H1 (cell line): ENCODE results near the gene ENTR1. TPM values are rescaled to one million over a fixed set of nuclear protein-coding genes. Genes with fewer than 3 reads are reported as not detected.

Experiments
- BCL11A ChIP-seq, 2 experiments: IDR thresholded peaks; one replicate each; pipeline ENCODE4 v1.6.1; 2011; ENCODE audit warnings: low read depth in 2 of 2, low read length in 2 of 2, mild to moderate bottlenecking in 2 of 2
- CBX8 ChIP-seq: fragments of 300-800, 300-1000 bp; sonication (generic); IDR thresholded peaks from 2 replicates; pipeline ENCODE4 v1.7.1; 2016; ENCODE audit warnings: low read depth, low read length, borderline replicate concordance
- CHD1 ChIP-seq: IDR thresholded peaks from 2 replicates; pipeline ENCODE4 v1.6.1; 2012; ENCODE audit warnings: low read depth, low read length, improper control_type of control experiment
- EGR1 ChIP-seq: IDR thresholded peaks from 2 replicates; pipeline ENCODE4 v1.6.1; 2011; ENCODE audit warnings: low read depth, low read length, borderline replicate concordance
- EP300 ChIP-seq, 2 experiments: IDR thresholded peaks; 1 replicate in 1 of 2; 2 replicates in 1 of 2; pipeline ENCODE4 v1.6.1; 2011 to 2012; ENCODE audit warnings: low read depth in 2 of 2, low read length in 2 of 2, mild to moderate bottlenecking in 2 of 2, borderline replicate concordance in 1 of 2, inconsistent platforms in 1 of 2, moderate library complexity in 1 of 2
- EZH2 ChIP-seq: fragments of 200-600 bp; sonication (generic); IDR thresholded peaks from 2 replicates; pipeline ENCODE4 v1.7.1; 2012; ENCODE audit warnings: low read depth, mild to moderate bottlenecking, moderate library complexity, low read length, inconsistent platforms; ENCODE audit not compliant: severe bottlenecking
- JUND ChIP-seq: IDR thresholded peaks from 2 replicates; pipeline ENCODE4 v1.6.1; 2011; ENCODE audit warnings: mild to moderate bottlenecking, improper control_type of control experiment, low read length
- KDM1A ChIP-seq: fragments of 200-600, 300-600 bp; sonication (generic); IDR thresholded peaks from 2 replicates; pipeline ENCODE4 v1.7.1; 2016; ENCODE audit warnings: mild to moderate bottlenecking, low read length, borderline replicate concordance
- KDM4A ChIP-seq: IDR thresholded peaks from one replicate; pipeline ENCODE4 v1.7.1; 2012; ENCODE audit warnings: low read depth, mild to moderate bottlenecking, moderate library complexity, low read length, inconsistent platforms; ENCODE audit not compliant: severe bottlenecking
- KDM5A ChIP-seq: fragments of 200-600 bp; IDR thresholded peaks from 2 replicates; pipeline ENCODE4 v1.7.1; 2012; ENCODE audit warnings: mild to moderate bottlenecking, low read length, inconsistent platforms, mixed read lengths
- NANOG ChIP-seq: IDR thresholded peaks from 2 replicates; pipeline ENCODE4 v1.6.1; 2011; ENCODE audit warnings: low read length, low read depth, mild to moderate bottlenecking, inconsistent platforms; ENCODE audit not compliant: insufficient read depth, poor library complexity, severe bottlenecking
- POU5F1 ChIP-seq: IDR thresholded peaks from 2 replicates; pipeline ENCODE4 v1.6.1; 2011; ENCODE audit warnings: low read depth, mild to moderate bottlenecking, low read length, moderate library complexity
- RAD21 ChIP-seq, 2 experiments: IDR thresholded peaks in 1 of 2; conservative IDR thresholded peaks in 1 of 2; 2 replicates each; pipeline ENCODE4 v1.6.1; 2011; ENCODE audit warnings: low read depth in 2 of 2, low read length in 2 of 2, improper control_type of control experiment in 1 of 2, inconsistent platforms in 1 of 2, mild to moderate bottlenecking in 1 of 2, moderate library complexity in 1 of 2
- RNF2 ChIP-seq: fragments of 200-900, 300-1000 bp; sonication (generic); IDR thresholded peaks from 2 replicates; pipeline ENCODE4 v1.7.1; 2016; ENCODE audit warnings: borderline replicate concordance, low read depth, mild to moderate bottlenecking, antibody characterized with exemption, low read length; ENCODE audit not compliant: poor library complexity, severe bottlenecking; ENCODE audit errors: missing control alignments
- SAP30 ChIP-seq: fragments of 300-600 bp; sonication (generic); IDR thresholded peaks from 2 replicates; pipeline ENCODE4 v1.7.1; 2012; ENCODE audit warnings: low read length, moderate library complexity, mild to moderate bottlenecking, inconsistent platforms; ENCODE audit not compliant: insufficient read depth, insufficient replicate concordance
- SP1 ChIP-seq: IDR thresholded peaks from 2 replicates; pipeline ENCODE4 v1.6.1; 2011; ENCODE audit warnings: low read depth, low read length
- SP4 ChIP-seq: IDR thresholded peaks from 2 replicates; pipeline ENCODE4 v1.6.1; 2012; ENCODE audit warnings: low read length, inconsistent platforms
- TAF1 ChIP-seq: IDR thresholded peaks from 2 replicates; pipeline ENCODE4 v1.6.1; 2011; ENCODE audit warnings: mild to moderate bottlenecking, low read depth, low read length
- TAF7 ChIP-seq: optimal IDR thresholded peaks from 2 replicates; pipeline ENCODE3; 2011; ENCODE audit warnings: low read depth, mild to moderate bottlenecking, inconsistent platforms, low read length, moderate library complexity, borderline replicate concordance
- TEAD4 ChIP-seq: IDR thresholded peaks from 2 replicates; pipeline ENCODE4 v1.6.1; 2012; ENCODE audit warnings: low read depth, low read length, inconsistent platforms, mixed read lengths
- YY1 ChIP-seq: IDR thresholded peaks from 2 replicates; pipeline ENCODE4 v1.6.1; 2011; ENCODE audit warnings: low read depth, mild to moderate bottlenecking, low read length
- polyA plus RNA-seq, 7 experiments: library from polyadenylated mRNA; depleted of rRNA in 3 of 7; stranded (reverse) in 5 of 7; unstranded in 2 of 7; fragments of >200 nt in 5 of 7; fragments of 200-250 nt in 2 of 7; gene quantifications; 1 replicate in 5 of 7; 2 replicates in 1 of 7; 4 replicates in 1 of 7; pipeline versions ENCODE4 v1.2.1 to v1.2.3, GENCODE V29; 2011 to 2013; ENCODE audit warnings: missing spikeins in 2 of 7, mixed read lengths in 2 of 7
- total RNA-seq: library from RNA; stranded (reverse); fragmentation: NEBNext Ultra II Directional; extraction: Animal tissue kit (Norgen Biotek cat#: 25700); gene quantifications from 2 replicates; pipeline ENCODE4 v1.2.1, GENCODE V29; 2021
- TF ChIP-seq, protein P1 (sequence below): IDR thresholded peaks from 2 replicates; pipeline ENCODE4 v1.6.1; 2011; ENCODE audit warnings: low read depth, mild to moderate bottlenecking, low read length; ENCODE audit not compliant: insufficient read depth

ENTR1 gene
- total and polyA plus RNA-seq, 2 of the 8 experiments (the other 6 are each of a cell fraction or from before 2014, with no cell fraction given) = 65.2 to 102 TPM

DNA sequence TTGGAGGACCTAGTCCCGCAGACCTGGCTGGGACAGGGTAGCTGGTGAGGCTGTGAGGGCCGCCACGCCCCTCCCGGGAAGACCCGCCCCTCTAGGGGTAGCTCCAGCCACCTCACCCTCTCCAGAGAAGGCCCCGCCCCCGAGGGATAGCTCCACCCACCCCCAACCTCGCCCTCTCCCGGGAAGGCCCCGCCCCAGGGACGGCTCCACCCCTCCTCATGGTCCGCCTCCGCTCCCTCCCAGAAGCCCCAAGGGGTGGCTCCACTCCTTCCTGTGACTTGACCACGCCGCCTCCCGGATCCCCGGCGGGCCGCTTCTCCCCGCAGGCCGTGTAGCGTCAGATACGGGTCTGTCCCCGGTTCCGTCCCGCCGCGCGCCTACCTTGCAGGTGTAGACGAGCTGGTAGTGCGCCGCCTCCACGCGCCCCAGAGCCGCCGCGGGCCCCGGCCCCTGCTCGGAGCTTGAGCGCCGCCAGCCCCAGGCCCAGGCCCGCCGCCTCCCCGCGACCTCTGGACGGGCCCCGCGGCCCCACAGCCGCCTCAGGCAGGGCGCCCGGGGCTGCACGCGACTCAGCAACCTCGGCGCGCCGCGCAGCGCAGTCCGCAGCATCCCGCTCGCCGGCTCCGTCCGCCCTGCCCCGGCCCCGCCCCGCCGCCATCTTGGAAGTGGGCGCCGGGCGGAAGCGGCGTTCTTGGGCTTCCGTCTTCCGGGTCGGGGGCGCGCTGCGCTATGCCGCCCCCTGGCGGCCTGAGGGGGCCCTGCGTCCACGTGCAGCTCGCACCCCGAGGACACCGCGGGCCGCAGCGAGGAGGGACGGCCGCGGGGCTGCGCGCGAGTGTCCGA lies 47.1 kb downstream of the ENTR1 start, which contains the start of gene DNLZ (continued):
- TF ChIP-seq KDM5A (no peak), CBX8 (no peak), BCL11A (IDR thresholded peaks at IDR 0.05; ENCODE audit: low read depth in 2 of 2, low read length in 2 of 2) (no peak), POU5F1 (no peak), TEAD4 (no peak), EGR1 (peak; percentile 97), RAD21 (IDR thresholded peaks at IDR 0.05 in 1 of 2, conservative IDR thresholded peaks at IDR 0.05 in 1 of 2; ENCODE audit: low read depth in 2 of 2, low read length in 2 of 2) (peak; percentile 45 to 68), JUND (peak; percentile 26; the same call in 1 of the 2 replicates), SP4 (no peak), YY1 (peak; percentile 99), CHD1 (no peak), KDM1A (no peak), SP1 (peak; percentile 54; the same call in 1 of the 2 replicates), TAF1 (peak; percentile 68), EZH2 (no peak), KDM4A (peak; percentile 47), EP300 (IDR thresholded peaks at IDR 0.05; ENCODE audit: borderline replicate concordance in 1 of 2, low read depth in 2 of 2, low read length in 2 of 2) (peak in 1 of 2 experiments; percentile 58; a peak in 1 of 3 replicates), TAF7 (peak; percentile 85), RNF2 (no peak), NANOG (no peak), SAP30 (no peak)
- TF ChIP-seq, protein P1, sequence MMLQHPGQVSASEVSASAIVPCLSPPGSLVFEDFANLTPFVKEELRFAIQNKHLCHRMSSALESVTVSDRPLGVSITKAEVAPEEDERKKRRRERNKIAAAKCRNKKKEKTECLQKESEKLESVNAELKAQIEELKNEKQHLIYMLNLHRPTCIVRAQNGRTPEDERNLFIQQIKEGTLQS = 0 out of 2 replicates have a peak, but pooled peaks have one; percentile 56
